Lung microvascular endothelial cell (primary cell): Measurements from ENCODE around the gene FRMD4A. TPM values are rescaled to one million over a fixed set of nuclear protein-coding genes. Genes with fewer than 3 reads are reported as not detected.
"Not testable (repeated sequence)": the region's sequence is repeated elsewhere in the genome, so short reads cannot be mapped to it uniquely, and the experiment has no call there.

Source experiments
- DNase-seq, 2 donors: peaks; one replicate each; pipeline versions ENCODE4 v3.0.0 to v3.0.0-alpha.2; 2010; ENCODE audit warnings: low read depth in 2 of 2
- total RNA-seq: library from RNA; depleted of rRNA; stranded (reverse); fragments of >200 nt; gene quantifications from 2 replicates; pipeline ENCODE4 v1.2.1, GENCODE V29; 2014

FRMD4A gene
- total RNA-seq, 1 donor from 2014 or later, result 9.7 TPM

- DNase-seq, result no peak
Measured at GRCh38 chr10:13794992-13795612, 535.6 kb downstream of the FRMD4A start.

GRCh38 chr10:13792006-13792405 is 538.7 kb downstream of the FRMD4A start:
- no peak for DNase-seq

GRCh38 chr10:13791483-13791882 is 539.2 kb downstream of the FRMD4A start:
- DNase-seq, result no peak

- peak in 1 of 2 donors; percentile 32 for DNase-seq
Measured at GRCh38 chr10:13790196-13790595, 540.5 kb downstream of the FRMD4A start.

- DNase-seq, result peak in 1 of 2 donors; percentile 49
Measured at GRCh38 chr10:13789448-13789829, 541.3 kb downstream of the FRMD4A start.

GRCh38 chr10:13788711-13789447 is 541.8 kb downstream of the FRMD4A start:
- peak; percentile 67 to 71 for DNase-seq

GRCh38 chr10:13788320-13788600 is 542.5 kb downstream of the FRMD4A start:
- DNase-seq, result no peak

- DNase-seq, result peak; percentile 98
Measured at GRCh38 chr10:13787015-13787421, 543.7 kb downstream of the FRMD4A start.

- peak; percentile 60 to 65 for DNase-seq
Measured at GRCh38 chr10:13784067-13784466, 546.7 kb downstream of the FRMD4A start.

- no peak for DNase-seq
Measured at GRCh38 chr10:13779748-13780147, 551.0 kb downstream of the FRMD4A start.

GRCh38 chr10:13778693-13778960 is 552.1 kb downstream of the FRMD4A start:
- not testable (repeated sequence) for DNase-seq

- DNase-seq, result peak in 1 of 2 donors; percentile 59
Measured at GRCh38 chr10:13776861-13777311, 553.8 kb downstream of the FRMD4A start.

GRCh38 chr10:13775786-13776775 is 554.6 kb downstream of the FRMD4A start:
- DNase-seq, result peak in 1 of 2 donors; percentile 88

- DNase-seq, result peak; percentile 38 to 48
Measured at GRCh38 chr10:13774303-13774893, 556.3 kb downstream of the FRMD4A start.

GRCh38 chr10:13773496-13774170 is 557.1 kb downstream of the FRMD4A start:
- peak; percentile 23 to 46 for DNase-seq

GRCh38 chr10:13773043-13773442 is 557.7 kb downstream of the FRMD4A start:
- no peak for DNase-seq

- DNase-seq, result no peak
Measured at GRCh38 chr10:13771992-13772391, 558.7 kb downstream of the FRMD4A start.

- DNase-seq, result no peak
Measured at GRCh38 chr10:13770760-13771493, 559.8 kb downstream of the FRMD4A start.

GRCh38 chr10:13769946-13770345 is 560.8 kb downstream of the FRMD4A start:
- DNase-seq, result no peak

- no peak for DNase-seq
Measured at GRCh38 chr10:13767676-13768178, 563.0 kb downstream of the FRMD4A start.
